Stimulated activated CD8-positive, alpha-beta memory T cell treated with anti-CD3 and anti-CD28 coated beads, Interleukin-15, amount 100 ng/mL, for 4 hours (primary cell): ENCODE results near the gene SPRY4.
A peak's percentile ranks its signal among the peaks of the same experiment; 100 is the strongest.
"Not testable (repeated sequence)": the region's sequence is repeated elsewhere in the genome, so short reads cannot be mapped to it uniquely, and the experiment has no call there.

ENCODE experiments used
- DNase-seq, 2 donors: peaks; one replicate each; pipeline ENCODE4 v3.0.0-alpha.2; 2020; ENCODE audit warnings: low read depth in 2 of 2

The SPRY4 gene

DNA sequence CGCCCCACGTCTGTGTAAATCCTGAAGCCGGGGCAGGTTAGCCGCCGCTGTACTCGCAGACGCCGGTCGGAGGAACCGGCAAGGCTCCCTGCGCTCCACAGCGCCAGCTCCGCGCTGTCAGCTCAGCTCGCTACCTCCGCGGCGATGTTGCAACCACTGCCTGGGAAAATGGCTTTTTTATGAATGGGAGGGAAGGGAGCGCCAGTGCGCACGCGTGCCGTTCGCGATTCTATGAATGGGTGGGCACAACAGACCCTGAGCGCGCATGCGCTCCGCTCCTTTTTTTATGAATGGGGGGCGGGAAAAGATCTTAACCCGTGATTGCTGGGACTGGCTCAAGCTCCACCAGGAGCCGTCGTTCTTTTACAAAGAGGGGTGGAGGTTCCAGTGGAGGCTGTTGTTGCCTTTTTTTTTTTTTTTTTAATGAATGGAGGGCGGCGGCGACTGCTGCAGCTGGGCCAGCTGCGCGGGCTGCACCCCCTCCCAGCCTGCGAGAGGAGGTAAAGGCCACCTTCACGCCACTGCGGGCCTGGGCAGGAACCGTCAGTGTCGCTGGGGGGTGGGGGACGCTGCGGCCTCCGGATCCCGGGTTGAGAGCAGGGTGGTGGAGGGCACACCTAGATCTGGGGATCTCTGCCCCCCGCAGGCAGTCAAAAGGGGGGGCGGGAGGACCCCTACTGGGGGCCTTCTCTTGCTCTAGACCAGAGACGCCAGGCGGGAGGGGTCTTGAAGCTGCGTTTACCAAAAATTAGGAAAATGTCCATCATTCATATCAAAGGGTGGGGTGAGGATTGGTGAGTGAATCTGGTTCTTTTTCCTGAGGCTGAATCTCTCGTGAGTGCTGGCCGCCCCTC lies at the start of gene SPRY4:
Gene SPRY4, minus strand, starts transcription at position 151 of the 854 bp plus-strand sequence. CDS start 9,913 bp downstream, outside the sequence.
- peak; percentile 65 to 68 for DNase-seq

GRCh38 chr5:142368529-142368928 lies 43.7 kb upstream of the SPRY4 start:
- DNase-seq = no peak

DNA sequence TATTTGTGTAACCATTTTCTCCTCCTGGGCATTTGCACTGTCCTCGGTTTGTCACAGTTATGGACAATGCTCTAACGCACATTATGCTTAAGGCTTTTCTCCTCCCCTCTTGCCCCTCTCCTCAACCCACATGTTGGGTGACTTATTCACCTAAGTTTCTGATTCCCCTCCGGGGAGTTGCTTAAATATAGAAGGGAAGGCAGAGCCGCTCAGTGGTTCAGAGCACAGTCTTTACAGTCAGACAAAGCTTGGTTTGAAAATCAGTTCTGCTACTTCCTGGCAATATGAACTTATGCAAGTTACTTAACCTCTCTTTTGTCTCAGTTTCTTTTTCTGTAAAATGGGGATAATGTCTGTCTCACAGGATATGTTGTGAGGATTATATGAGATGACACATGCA lies 41.2 kb upstream of the SPRY4 start:
- DNase-seq = no peak

GRCh38 chr5:142364251-142365145 lies 39.7 kb upstream of the SPRY4 start:
- DNase-seq = no peak

GRCh38 chr5:142363619-142363963 lies 38.8 kb upstream of the SPRY4 start:
- no peak for DNase-seq

- not testable (repeated sequence) for DNase-seq
Observed at GRCh38 chr5:142362193-142362592, 37.4 kb upstream of the SPRY4 start.

DNA sequence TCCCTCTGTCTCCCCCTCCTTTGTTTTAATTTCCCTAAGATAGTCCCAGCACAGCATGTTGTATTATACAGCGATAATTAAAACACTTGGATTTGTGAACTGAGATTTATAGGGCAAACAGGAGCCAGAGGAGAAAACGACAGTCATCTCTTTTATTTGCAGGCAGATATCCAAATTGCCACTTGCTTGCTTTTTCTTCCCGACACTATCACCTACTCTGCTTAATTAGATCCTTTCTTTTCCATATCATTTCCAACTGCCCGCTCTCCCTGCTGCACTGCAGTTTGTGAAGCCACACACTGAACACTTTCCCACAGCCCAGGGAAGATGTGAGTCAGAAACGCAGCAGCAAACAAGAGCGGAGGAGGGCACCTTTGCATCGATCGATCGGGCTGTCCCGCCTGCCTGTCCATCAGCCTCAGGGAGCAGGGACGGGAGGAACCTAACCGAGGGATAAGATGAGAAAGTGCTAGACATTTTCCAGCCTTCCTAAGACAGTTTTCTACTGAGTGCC lies 35.8 kb upstream of the SPRY4 start:
- DNase-seq = no peak

GRCh38 chr5:142360051-142360498 lies 35.3 kb upstream of the SPRY4 start:
- DNase-seq = no peak

DNA sequence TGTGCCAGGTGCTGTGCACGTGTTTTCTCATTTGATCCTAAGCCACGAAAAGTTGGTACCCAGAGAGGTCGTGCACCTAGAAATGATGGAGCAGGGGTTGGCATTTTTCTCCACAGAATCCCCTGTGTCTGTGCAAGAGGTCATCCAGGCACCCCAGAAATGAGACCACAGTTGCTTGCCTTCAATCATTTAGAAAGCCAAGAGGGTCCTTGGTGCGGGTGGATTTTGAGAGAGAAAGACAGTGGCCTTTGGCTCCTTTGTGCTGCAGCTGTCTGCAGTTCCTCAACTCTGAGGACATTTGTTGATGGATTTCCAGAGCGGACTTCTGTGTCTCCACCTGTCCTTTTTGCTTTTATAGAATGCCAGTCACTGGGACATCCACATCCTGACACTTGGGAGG lies 33.8 kb upstream of the SPRY4 start:
- DNase-seq = no peak

DNA sequence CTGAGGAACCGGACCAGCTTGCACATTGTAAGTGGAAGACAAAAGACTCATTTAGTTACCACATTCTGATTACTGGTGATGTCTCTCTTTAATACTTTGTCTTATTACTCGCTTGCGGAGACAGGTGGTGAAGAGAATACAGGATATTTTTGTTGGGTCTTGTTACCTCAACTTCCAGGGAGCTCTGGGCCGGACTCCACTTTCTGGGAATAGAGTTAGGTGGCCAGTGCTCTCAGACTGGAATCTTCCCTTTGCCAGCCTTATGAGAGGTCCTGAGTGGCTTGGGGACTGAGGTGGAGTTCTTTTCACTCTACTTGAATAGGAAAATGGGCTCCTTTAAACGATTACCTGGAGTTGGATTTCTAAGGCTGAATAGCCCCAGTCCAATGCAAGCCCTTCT lies 33.3 kb upstream of the SPRY4 start:
- no peak for DNase-seq

DNA sequence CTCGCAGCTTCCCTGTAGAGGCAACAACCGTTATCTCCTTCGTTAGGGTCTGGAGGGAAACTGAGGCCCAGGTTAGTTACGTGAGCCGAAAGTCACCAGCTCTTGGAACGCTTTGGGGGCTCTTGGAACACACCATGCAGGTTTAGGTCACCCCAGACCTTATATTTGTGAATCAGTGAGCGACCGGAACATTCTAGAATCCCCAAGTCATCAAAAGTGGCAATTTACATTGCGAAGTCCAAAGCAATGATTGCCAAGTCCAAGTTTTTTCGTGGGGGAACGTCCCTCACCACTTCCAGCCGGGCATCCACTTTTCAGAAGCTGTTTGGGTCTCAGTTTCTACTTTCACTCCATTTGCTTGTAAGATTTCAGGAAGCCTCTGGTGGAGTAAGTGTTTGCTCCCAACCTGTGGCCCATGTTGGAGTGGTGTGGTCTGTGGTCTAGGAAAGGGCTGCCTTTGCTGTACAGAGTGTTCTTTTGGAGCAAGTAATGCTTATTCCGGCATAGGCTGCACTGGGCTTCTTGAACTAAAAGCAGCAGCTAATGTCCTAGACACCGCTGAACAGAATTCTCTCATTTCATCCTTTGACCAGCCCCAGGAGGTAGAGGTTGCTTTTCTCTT lies 32.8 kb upstream of the SPRY4 start:
- no peak for DNase-seq

DNA sequence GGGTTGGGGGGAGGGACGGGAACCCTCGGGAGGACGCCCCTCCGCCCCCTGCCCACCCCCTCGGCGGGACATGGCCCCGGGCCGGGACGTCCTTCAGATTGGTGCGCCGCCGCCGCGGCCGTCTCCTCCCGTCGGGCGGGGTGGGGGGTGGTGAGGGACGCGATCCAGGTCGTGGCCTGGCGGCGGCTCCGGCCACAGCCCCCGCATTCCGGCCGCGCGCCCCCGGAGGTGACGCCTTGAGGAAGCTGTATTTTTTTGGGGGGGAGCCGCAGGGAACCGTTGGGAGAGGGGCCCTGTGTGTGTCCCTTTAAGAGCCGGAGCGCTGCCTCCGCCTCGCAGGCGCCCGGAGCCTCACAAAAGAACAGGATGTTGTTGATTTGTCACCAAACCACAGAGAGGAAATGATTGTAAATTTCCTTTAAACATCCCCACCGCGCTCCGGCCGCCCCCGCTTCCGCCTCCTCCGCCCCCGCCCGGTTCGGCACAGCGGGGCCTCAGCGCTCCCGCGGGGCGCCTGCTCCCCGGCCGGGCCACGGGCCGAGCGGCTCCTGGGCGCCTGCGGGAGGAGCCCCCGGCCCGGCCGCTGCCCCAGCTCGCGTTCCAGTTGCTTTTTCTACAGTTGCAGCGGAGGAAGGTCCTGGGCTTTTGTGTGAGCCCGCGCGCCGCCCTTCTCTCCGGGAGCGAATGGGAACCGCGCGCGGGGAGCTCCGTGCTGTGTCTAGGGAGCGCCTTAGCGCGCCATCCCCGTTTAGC lies 32.1 kb upstream of the SPRY4 start:
- peak; percentile 85 to 89 for DNase-seq

- DNase-seq = no peak
Observed at GRCh38 chr5:142356349-142356715, 31.5 kb upstream of the SPRY4 start.

GRCh38 chr5:142353071-142353472 lies 28.3 kb upstream of the SPRY4 start:
- DNase-seq = no peak

- no peak for DNase-seq
Observed at GRCh38 chr5:142350021-142350420, 25.2 kb upstream of the SPRY4 start.

- DNase-seq = no peak
Observed at GRCh38 chr5:142346706-142347105, 21.9 kb upstream of the SPRY4 start.

DNA sequence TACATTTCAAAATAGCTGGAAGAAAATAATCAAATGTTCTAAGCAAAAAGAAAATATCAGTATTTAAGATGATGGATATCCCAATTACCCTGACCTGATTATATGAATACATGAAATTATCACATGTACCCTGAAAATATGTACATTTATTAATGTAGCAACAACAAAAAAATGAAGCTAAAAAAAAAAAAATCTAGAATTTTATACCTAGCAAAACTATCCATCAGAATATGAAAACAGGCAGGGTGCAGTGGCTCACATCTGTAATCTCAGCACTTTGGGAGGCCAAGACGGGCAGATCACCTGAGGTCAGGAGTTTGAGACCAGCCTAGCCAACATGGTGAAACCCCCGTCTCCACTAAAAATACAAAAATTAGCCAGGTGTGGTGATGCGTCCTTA lies 20.1 kb upstream of the SPRY4 start:
- DNase-seq = not testable (repeated sequence)

DNA sequence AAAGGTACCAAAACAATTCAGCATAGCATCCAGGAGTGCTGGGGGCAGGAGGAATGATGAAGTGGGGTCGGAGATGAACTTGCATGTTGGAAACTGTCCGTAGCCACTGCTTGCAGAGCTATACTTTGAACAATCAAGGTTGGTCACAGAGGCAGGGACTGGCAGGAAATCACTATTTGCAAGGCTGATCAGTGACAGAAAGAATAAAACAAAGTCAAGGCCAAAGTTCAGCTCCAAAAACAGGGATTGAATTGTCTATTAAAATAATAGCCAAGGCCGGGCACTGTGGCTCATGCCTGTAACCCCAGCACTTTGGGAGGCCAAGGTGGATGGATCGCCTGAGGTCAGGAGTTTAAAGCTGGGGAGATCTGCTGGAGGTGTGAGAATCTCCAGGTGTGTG lies 18.7 kb upstream of the SPRY4 start:
- DNase-seq = no peak

DNA sequence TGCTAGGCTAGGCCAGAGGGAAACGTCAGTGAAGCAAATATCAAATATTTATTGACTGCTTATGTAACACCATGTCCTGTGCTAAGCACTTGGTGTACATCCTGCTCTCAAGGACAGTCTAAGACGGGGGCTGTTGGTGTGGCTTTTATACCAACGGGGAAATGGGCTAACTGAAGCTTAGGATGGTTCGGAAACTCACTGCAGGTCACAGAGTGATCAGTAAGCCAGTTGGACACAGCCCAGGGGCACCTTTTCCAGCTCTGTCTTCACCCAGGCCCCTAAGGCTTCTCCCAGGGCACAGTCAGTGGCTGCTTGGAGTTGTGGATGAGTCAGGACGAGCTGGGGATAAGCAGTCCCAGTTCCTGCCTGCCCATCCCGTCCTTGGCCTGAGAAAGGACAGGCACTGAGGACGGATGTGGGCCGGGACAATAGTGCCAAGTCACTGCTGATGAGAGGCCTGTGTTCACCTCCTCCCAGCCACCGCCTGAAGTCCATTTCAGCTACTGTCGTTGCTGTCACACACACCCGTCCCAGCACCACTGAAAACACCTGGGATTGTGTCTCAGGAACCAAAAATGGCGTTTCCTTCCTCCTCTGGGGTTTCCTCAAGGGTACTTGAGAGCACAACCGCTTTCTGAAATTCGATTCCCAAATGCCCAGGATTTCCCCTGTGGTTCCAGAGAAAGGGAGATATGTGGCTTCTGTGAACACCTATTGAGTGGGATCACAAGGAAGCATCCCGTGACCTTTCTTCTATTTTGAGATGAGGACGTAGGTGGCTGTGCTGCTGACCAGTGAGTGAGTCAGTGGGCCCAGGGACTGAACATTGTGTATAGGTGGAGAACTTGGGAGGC lies 17.5 kb upstream of the SPRY4 start:
- no peak for DNase-seq

- no peak for DNase-seq
Observed at GRCh38 chr5:142339781-142340180, 15.0 kb upstream of the SPRY4 start.
